GM19023 (cell line): ENCODE measurements around the gene ITPK1.

ENCODE experiments used
- ATAC-seq: cut with Tn5 transposase; IDR thresholded peaks from one replicate; pipeline ENCODE4 v1.9.1; 2021; ENCODE audit warnings: mild to moderate bottlenecking, moderate library complexity; ENCODE audit not compliant: unreplicated experiment

The ITPK1 gene

DNA sequence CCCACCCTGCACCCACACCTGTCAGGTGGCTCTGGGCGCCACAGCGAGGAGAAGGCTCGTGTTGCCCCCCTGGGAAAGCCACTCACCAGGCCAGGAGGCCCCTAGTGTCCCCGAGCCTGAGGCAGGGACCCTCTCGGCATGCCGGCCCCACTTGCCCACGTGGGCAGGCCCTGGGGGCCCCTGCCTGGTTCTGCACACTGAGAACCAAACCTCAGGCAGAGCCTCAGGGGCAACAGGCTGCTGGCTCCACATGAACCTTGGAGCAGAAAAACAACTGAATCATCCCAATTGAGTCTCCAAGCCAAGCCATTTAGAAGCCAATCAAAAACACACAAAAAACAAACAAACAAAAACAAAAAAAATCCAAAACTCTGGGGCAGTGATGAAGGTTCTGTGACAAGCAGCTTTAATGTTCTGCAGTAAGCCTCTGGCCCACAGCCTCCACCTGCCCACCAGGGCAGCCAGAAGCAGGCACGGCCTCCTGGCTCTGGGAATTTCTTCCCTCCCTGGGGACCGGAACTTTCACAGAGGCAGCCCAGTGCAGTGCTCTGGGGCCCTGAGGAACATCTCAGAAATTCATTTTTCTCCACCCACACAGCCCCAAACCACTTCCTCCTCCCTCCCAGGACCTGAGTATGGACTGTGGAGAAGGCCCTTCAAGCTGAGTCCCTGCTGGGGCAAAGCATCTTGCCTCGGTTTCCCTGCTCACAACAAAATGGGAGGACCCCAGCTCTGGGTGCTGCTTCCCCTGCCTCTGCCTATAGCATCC, 102.6 kb downstream of the ITPK1 start:
- no peak for ATAC-seq

DNA sequence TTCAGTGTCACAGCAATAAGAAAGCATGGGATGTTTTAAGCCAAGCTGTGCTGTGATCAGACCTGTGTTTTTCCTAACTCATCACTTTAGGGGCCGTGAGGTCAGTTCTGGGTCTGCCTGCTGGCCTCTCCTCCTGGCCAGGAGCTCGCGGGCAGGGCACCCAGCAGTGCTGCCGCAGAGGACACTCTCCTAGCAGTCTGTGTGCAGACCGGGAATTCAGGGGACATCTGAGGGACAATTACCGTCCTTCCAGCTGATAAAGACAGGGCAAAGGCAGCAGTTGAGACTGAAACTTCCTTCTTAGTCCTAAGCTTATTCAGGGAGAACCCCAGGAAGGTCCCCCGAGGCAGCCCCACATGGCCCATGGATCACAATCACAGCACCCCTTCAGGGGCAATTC, 103.2 kb downstream of the ITPK1 start:
- ATAC-seq: no peak

DNA sequence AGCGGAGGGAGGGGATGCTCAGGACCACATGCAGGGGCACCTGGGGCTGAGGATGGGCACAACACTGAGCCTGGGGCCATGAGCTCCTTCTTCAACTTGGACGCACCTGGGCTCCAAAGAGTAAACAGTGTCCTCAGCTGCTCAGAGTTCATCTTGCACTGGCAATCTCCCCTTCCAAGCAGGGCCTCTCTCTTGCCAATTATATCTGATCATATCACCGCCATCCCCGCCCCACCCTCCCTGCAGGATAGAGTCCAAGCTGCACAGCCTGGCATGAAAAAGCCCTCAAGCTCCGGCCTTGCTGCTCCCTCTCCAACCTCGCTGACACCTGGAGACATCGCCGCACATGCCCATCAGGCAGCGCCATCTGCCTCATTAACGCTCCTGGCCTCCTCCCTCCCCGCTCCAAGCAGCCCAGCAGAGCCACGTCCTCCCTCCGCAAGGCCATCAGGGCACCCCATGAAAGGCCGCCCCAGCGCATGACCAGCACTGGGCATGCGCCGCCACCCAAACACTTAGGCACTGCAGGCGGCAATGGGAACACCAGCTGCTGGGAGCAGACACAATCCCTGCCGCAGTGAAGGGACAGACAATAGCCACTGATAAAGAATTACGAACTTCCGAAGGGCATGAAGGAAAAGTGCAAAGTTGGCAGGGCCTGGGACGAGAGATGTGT, 103.9 kb downstream of the ITPK1 start:
- no peak for ATAC-seq

DNA sequence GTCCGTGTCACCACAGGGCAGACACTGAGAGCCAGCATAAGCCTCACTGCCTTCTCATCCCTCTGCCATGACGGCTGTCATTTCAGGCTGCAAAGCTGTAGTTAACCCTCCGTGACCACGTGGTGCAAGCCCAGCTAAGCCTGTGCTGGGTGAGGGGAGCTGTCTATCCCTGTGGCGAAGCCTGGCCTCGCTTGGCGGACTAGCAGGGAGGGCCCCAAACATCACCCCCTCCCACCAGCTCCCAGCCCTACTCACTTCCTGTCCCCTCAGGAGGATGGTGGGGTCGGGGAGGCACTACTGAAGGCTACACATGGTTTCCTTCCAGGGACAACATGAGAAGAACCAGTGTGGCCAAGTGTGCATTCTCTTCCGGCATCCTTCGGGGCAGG, 104.6 kb downstream of the ITPK1 start:
- ATAC-seq: no peak

DNA sequence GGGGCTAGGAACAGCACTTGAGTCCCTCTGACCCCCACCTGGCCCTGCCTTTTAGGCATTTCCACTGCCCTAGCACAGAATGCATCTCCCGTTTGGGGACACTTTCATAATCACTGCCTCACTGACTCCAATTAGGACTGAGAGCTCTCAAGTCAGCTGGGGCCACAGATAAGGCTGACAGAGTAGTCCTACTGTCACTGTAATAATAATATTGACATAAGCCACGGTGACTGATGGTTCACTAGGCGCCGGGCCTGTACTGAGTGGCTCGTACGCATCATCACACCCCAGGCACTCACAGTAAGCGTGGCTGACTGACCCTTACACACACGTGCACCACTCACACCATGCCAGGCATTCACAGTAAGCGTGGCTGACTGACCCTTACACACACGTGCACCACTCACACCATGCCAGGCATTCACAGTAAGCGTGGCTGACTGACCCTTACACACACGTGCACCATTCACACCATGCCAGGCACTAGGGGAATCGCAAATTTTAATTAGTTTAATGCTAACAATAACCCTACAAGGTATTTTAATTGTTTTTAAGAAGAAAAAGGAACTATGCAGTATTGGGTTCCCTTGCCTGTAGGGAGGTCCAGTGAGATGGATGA, 105.1 kb downstream of the ITPK1 start:
- no peak for ATAC-seq

DNA sequence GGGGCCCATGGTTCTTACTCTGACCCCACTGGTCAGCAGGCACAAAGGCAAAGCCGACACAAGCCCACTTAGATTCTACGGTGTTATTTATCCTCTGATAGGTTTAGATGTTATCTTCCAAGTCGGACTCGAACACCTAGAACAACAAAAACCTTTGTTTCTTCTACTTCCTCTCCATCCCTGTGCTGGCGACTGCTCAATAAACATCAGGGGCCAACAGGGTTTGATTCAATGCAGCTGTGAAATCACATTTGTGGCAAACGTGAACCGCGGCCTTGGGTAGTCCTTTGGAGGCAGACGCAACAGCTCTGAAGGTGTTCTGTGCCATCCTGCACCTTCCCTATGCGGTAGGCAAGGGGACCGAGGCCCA, 105.6 kb downstream of the ITPK1 start:
- ATAC-seq: no peak

DNA sequence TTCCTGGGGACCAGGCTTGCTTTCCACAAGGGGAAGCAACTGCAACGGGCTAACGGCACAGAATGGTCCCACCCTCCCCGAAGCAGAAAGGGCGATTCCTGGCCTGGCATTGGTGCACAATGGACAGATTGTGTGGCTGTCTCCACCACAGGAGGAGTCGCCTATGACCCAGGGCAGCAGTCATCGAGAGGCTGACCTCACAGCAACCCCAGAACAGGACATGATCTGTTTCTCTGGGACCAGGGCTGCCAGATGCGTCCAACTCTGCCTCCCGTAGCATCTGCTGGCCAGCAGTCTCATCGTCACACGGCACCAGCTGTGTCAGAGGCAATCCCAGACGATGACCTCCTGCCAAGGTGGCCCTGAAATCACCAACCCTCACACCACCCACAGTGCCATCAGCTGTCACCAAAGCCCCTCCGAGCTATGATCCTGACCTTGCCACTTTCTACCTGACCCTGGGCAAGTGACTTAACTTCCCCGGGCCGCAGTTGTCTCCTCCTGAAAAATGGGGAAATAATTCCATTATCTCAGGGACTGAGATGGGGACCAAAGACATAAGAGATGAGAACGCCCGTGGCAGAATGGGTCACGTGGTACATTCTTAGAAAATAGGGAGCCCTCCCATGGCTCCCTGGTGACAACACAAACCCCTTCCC, 106.1 kb downstream of the ITPK1 start:
- ATAC-seq: no peak

DNA sequence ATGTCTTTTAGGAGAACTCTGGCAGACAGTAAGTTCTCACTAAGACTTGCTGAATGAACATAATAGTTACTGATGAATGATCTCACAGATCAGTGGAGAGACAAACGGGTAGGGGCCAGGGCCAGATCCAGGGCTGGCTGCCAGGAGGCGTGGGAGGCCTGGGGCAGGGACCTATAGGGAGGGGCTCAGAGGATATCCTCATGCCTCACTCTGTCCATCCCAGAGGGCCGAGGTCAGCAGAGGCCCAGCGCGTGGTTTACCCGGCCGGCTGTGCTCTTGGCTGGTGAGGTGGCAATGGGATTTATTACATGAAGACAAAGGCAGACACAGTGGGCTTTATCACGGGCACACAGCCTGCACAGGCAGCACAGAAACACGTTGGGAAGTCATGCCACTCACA, 107.3 kb downstream of the ITPK1 start:
- no peak for ATAC-seq

DNA sequence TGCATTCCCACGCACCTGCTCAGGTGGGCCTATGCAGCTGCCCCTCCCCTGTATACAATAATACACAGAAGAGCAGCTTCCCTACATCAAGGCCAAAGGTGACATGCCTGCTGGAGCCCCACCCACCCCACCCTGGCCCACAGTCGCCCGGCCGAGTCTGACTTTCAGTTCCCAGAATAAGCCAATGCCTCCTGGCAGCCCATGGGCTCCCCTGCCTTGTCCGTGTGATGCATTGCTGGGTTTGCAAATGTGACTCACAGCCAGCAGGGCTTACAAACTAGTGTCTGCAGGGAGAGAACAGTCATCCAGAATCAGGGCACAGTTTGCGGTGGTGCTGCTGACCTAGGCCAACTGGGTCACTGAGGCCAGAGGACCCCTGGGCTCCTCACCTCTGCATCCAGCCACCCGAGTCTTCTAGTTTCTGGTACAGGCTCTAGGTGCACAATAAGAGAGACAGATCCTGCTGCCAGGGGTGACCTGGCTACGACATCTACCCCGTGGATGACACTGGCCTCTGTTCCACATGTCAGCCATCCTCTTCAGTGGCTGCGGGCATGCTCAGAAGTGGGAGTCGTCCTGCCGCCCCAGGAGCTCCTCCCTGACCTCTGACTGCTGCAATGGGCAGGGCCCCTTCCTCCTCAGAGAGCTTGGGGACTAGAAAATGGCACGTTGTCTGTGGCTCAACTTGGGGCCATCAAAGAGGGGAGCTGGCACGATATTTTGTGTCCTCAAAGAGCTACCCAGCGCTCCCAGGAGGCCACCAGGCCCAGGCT, 108.3 kb downstream of the ITPK1 start:
- ATAC-seq: peak; percentile 57

DNA sequence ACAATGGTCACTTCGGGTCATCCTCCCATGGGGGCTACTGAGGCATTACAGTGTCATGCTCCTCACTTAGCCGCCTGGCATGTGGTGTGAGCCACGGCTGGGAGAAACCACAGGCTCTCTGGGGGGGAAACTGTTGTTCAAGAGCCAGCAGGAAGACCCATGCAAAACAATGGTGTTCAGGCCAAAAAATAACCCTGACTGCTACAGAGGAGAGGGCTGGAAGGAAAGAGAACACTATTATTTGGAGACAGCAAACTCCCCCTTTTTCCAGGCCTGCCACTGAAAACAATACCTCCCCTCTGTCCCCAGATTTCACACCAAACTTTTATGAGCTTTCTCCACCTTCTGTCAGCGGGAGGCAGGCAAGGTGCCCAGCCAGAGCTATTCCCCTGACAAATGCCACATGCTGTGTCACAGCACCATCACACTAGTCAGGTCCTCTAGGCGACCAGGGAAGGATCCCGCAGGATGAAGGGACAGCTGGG, 109.1 kb downstream of the ITPK1 start:
- no peak for ATAC-seq

DNA sequence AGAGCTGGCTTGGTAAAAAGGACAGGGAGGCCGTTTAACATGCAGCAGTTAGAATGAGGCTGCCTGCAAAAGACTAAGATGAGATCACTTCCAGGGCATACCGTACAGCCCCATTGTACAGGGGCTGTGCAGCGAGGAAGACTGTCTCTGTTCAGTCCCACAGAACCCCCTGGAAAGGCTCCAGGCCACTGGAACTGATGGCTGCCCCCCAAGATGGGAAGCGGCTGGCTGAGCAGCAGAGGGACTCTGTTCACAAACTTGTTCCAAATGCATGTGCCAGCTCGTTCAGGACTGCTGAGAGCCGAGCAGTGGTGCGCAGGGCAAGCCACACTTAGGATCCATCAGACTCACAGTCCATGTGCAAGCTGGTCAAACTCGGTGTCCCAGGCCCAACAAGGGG, 109.9 kb downstream of the ITPK1 start:
- no peak for ATAC-seq

DNA sequence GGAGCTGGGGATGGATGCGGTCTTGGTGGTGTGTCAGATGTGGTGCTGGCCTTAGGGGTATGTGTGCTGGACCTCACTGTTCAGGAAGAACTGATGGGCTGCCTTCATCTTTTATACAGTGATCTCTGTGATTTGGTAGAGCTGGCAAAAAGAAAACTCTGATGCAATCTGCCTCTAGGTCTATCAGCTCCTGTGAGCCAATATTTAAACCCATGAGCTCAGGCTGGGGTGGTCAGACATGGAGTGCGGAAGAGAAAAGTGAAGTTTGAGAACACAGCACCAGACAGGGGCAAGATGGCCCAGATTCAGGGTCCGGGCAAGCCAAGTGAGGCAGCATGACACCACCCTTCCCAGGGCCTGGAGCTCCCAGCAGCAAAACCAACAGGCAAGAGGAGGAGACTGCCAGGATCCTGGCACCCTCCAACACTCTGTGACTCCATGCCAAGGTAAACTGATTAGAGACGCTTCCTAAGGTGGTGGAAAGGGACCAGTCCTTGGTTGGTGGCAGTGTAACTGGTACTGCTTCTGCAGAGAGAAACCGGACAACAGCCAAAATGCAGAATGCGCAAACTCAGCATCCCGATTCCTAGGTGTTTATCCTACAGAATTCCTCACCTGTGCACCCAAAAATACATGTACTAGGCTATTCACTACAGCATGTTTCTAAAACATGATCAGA, 110.5 kb downstream of the ITPK1 start:
- ATAC-seq: no peak

DNA sequence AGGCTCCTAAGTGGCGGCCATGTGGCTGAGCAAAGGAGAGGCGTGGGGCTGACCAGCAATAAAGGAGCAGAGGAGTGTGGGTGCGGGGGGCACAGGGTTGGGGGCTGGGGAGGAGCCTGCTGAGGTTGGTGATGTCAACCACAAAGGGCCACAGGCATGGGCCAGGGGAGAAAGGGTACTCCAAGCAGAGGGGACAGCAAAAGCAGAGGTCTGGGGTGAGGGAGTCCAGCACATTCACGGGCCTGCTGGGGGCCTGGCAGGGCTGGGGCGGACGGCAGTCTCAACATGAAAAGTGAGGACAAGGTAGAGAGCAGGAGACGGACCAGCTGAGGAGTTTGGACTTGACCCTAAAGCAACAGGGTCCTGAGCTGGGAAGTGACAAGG, 111.0 kb downstream of the ITPK1 start:
- no peak for ATAC-seq

DNA sequence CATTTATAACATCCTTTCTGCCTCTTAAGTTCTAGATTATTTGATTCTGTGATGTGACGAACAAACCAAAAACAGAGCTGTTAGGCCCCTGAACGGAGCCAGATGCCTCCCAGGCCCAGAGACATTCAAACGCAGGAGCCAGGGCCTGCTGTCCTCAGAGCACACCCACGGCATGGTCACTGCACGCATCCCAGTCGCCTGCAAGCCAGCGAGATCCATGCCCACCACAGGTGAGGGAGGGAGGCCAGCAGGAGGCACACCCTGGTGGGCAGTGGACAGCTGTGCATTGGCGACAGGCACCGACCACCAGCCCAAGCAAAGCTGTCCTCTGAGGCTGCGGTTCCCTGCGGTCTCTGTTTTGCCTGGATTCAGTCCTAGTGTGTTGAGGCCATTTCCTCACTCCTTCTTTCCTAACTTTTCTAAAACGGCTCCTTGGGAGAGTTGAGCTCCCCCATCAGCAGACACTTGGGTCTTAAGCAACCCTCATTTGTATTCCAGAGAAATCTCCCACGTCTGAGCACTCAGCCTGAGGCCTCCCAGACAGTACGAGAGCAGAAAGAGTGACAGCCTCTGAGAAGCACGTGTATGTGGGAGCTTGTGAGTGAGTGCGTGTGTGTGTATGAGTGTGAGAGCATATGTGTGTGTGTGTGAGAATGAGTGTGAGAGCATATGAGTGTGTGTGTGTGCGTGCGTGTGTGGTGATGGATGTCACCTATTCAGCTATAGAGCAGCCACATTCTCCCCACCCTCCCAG, 111.6 kb downstream of the ITPK1 start:
- ATAC-seq: no peak

DNA sequence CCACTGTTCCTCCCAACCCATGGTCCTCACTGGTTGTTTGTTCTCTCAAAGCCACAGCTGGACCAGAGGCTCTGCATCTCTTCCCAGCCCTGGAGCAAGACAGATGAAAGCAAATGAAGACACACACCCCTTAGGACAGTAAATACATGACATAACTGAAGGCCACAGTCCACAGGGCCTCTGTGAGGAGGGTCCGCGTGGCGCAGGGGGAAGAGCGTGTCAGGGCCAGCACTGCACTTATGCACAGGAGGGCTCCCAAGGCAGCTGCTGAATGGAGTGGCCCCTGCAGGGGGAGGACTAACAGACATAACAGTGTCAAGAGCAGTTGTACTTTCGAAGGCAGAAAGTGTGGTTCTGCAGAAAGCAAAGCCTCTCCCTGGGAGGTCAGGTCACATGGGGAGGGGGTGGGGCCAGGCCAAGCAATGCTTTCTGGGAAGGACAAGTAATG, 112.8 kb downstream of the ITPK1 start:
- ATAC-seq: no peak

DNA sequence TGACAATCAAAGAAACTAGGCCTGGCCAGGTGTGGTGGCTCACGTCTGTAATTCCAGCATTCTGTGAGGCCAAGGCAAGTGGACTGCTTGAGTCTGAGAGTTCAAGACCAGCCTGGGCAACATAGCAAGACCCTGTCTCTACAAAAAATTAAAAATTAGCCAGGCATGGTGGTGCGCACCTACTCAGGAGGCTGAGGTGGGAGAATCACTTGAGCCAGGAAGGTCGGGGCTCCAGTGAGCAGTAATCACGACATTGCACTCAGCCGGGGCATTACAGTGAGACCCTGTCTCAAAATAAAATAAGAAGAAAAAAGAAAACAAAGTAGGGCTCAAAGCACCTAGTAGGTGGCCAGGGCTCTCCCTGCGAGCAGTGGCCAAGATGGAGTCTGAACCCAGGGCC, 113.7 kb downstream of the ITPK1 start:
- no peak for ATAC-seq

DNA sequence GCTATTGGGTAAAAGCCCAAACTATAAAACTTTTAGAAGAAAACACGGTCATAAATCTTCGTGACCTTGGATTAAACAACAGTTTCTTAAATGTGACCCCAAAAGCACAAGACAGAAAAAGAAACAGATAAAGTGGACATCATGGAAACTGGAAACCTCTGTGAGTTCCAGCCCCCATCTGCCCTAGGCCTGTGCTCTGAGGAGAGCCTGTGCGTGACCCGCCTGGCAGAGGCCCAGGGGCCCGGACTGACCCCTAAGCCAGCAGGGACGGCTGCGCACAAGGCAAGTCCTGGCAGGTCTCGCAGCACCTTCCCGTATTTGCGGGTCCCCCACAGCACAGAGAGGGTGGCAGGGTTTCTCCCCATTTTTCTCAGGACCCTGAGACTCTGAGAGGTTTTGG, 116.8 kb downstream of the ITPK1 start:
- no peak for ATAC-seq

DNA sequence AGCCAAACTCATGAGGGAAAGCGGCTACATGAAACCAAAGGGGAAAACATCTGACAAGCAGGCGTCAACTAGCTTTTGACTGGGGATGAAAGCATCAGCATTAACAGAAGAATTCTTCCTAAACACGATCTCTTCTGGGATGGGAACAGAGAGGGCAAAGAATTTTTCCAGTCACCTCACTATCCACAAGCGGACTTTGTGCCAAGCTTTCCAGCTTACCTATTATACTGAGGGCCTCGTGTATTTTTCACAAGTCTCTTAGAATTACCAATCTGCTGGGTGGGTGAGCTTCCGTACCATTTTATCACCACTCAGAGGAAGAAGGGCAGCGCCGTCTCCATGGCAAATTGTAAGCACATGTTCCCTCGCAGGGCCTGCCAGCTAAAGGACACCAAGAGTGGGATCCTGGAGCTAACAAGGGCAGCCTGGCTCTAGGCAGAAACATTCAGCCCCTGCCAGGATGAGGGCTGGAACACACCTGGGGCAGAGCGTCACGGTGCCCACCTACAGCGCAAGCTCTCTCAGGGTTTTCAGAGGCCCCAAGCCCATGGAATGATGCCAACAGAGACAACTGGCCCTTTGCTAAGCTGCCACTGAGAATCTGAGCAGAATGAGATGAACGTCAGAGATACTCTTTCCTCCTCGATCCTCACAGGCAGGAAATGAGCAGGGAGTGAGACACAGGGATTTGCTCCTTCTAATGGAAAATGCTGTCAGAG, 118.2 kb downstream of the ITPK1 start:
- ATAC-seq: no peak

DNA sequence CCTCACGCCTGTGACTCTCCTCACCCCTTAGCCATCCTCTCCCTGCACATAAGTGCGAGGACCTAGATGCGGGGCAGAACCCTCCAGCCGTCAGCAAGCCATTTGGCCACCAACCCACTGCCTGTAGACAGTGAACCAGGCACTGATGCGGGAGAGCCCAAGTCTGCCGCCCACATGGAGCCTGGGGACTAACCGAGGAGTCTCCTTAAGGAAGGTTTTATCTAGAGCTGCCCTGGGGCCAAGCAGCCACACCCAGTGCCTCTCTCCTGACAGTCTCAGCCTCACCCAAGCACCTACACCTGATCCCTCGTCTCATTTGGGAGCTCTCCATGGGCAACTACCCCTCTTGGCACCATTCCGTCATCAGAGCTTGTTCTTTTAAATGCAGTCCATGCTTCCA, 120.1 kb downstream of the ITPK1 start:
- no peak for ATAC-seq
